Measurements from ENCODE around the gene PLSCR5. TPM values are rescaled to one million over a fixed set of nuclear protein-coding genes. Genes with fewer than 3 reads are reported as not detected.

PLSCR5 gene
- total RNA-seq, 1 donor from 2014 or later = not detected

- Histone ChIP-seq H3K4me3 (no peak overlapping the region), H3K27me3 (peaks cover 3% of the 10 kb centered on the region), H4K20me1 (ENCODE audit: low read depth) (no peaks in the 10 kb centered on the region), H3K9ac (no peak overlapping the region), H3K27ac (no peak overlapping the region), H3K4me1 (no peaks in the 10 kb centered on the region), H3K36me3 (no peaks in the 10 kb centered on the region), H3K4me2 (no peak overlapping the region), H3K9me3 (ENCODE audit: low read depth) (no peaks in the 10 kb centered on the region), H2AFZ (replicated peaks) (no peak overlapping the region), H3F3A (ENCODE audit: low read depth) (no peaks in the 10 kb centered on the region), H3K79me2 (ENCODE audit: low read depth) (peaks cover 7% of the 10 kb centered on the region)
- Mint-ChIP-seq H3K4me1 (peaks cover 20% of the 10 kb centered on the region), H3K4me3 (no peak overlapping the region), H3K9me3 (peaks cover 3% of the 10 kb centered on the region), H3K36me3 (peaks cover 15% of the 10 kb centered on the region), H3K27ac (no peak overlapping the region), H3K27me3 (ENCODE audit: insufficient read depth, low read depth) (no peaks in the 10 kb centered on the region)
- no peak for TF ChIP-seq EZH2phosphoT487 (IDR thresholded peaks at IDR 0.05)
- TF ChIP-seq, protein P1, sequence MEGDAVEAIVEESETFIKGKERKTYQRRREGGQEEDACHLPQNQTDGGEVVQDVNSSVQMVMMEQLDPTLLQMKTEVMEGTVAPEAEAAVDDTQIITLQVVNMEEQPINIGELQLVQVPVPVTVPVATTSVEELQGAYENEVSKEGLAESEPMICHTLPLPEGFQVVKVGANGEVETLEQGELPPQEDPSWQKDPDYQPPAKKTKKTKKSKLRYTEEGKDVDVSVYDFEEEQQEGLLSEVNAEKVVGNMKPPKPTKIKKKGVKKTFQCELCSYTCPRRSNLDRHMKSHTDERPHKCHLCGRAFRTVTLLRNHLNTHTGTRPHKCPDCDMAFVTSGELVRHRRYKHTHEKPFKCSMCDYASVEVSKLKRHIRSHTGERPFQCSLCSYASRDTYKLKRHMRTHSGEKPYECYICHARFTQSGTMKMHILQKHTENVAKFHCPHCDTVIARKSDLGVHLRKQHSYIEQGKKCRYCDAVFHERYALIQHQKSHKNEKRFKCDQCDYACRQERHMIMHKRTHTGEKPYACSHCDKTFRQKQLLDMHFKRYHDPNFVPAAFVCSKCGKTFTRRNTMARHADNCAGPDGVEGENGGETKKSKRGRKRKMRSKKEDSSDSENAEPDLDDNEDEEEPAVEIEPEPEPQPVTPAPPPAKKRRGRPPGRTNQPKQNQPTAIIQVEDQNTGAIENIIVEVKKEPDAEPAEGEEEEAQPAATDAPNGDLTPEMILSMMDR (IDR thresholded peaks at IDR 0.05) = no peak
- no peak for TF ChIP-seq EZH2 (IDR thresholded peaks at IDR 0.05)
- no peak for DNase-seq (ENCODE audit: low spot score)
Measured at GRCh38 chr3:146540978-146541377, 64.2 kb downstream of the PLSCR5 start.

GRCh38 chr3:146540236-146540635 is 64.9 kb downstream of the PLSCR5 start:
- no peaks in the 10 kb centered on the region for H4K20me1 ChIP-seq (ENCODE audit: low read depth)
- no peak overlapping the region for H3K4me2 ChIP-seq
- H3K4me1 ChIP-seq = no peaks in the 10 kb centered on the region
- peaks cover 19% of the 10 kb centered on the region for H3K4me1 Mint-ChIP-seq
- H3K4me3 Mint-ChIP-seq = no peak overlapping the region
- no peaks in the 10 kb centered on the region for H3K36me3 ChIP-seq
- H3K36me3 Mint-ChIP-seq = peaks cover 15% of the 10 kb centered on the region
- peaks cover 7% of the 10 kb centered on the region for H3K79me2 ChIP-seq (ENCODE audit: low read depth)
- no peak overlapping the region for H3K27ac ChIP-seq
- no peak overlapping the region for H3K4me3 ChIP-seq
- H3K27ac Mint-ChIP-seq = no peak overlapping the region
- no peaks in the 10 kb centered on the region for H3K9me3 ChIP-seq (ENCODE audit: low read depth)
- no peak overlapping the region for H3K9ac ChIP-seq
- TF ChIP-seq, protein P1 (IDR thresholded peaks at IDR 0.05) = no peak
- TF ChIP-seq EZH2phosphoT487 (IDR thresholded peaks at IDR 0.05) (no peak), EZH2 (IDR thresholded peaks at IDR 0.05) (no peak)
- H3K27me3 Mint-ChIP-seq (ENCODE audit: insufficient read depth, low read depth) = no peaks in the 10 kb centered on the region
- peaks cover 3% of the 10 kb centered on the region for H3K9me3 Mint-ChIP-seq
- H3K27me3 ChIP-seq = no peaks in the 10 kb centered on the region
- H3F3A ChIP-seq (ENCODE audit: low read depth) = no peaks in the 10 kb centered on the region
- no peak for DNase-seq (ENCODE audit: low spot score)
- H2AFZ ChIP-seq (replicated peaks) = no peak overlapping the region

DNA sequence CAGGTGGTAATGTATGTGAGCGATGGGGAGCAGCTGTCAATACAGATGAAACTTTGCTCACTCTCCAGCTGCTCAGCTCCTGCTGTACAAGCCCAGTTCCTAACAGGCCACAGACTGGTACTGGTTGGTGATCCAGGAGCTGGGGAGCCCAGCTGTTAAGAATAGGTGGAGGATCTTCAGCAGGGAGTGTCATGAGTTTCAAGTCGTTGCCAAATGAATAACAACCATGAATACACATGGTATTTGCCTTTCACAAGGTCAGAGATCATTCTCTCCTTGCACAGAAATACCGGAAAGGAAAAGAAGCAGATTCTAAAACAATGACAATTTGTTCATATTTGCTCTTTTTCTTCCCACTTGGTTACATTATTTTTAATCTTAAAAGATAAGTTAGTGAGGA is 65.8 kb downstream of the PLSCR5 start:
- H3K79me2 ChIP-seq (ENCODE audit: low read depth) = peaks cover 7% of the 10 kb centered on the region
- H3F3A ChIP-seq (ENCODE audit: low read depth) = no peaks in the 10 kb centered on the region
- no peak overlapping the region for H3K4me3 ChIP-seq
- TF ChIP-seq EZH2phosphoT487 (IDR thresholded peaks at IDR 0.05) (no peak), EZH2 (IDR thresholded peaks at IDR 0.05) (no peak)
- TF ChIP-seq, protein P1 (IDR thresholded peaks at IDR 0.05) = no peak
- DNase-seq (ENCODE audit: low spot score) = no peak
- no peaks in the 10 kb centered on the region for H4K20me1 ChIP-seq (ENCODE audit: low read depth)
- H3K4me1 ChIP-seq = no peaks in the 10 kb centered on the region
- no peak overlapping the region for H3K27ac ChIP-seq
- no peak overlapping the region for H3K4me2 ChIP-seq
- Mint-ChIP-seq H3K4me1 (peaks cover 21% of the 10 kb centered on the region), H3K9me3 (peaks cover 3% of the 10 kb centered on the region), H3K36me3 (peaks cover 19% of the 10 kb centered on the region), H3K27ac (no peak overlapping the region), H3K4me3 (no peak overlapping the region), H3K27me3 (ENCODE audit: insufficient read depth, low read depth) (no peaks in the 10 kb centered on the region)
- H3K27me3 ChIP-seq = no peaks in the 10 kb centered on the region
- H2AFZ ChIP-seq (replicated peaks) = no peak overlapping the region
- no peaks in the 10 kb centered on the region for H3K36me3 ChIP-seq
- no peaks in the 10 kb centered on the region for H3K9me3 ChIP-seq (ENCODE audit: low read depth)
- no peak overlapping the region for H3K9ac ChIP-seq
